ENCODE results near the gene HIPK1.
A peak's percentile ranks its signal among the peaks of the same experiment; 100 is the strongest.
"Not testable (repeated sequence)": the region's sequence is repeated elsewhere in the genome, so short reads cannot be mapped to it uniquely, and the experiment has no call there.

The HIPK1 gene

GRCh38 chr1:113946112-113946511 lies 17.0 kb downstream of the HIPK1 start:
- no peak for DNase-seq

DNA sequence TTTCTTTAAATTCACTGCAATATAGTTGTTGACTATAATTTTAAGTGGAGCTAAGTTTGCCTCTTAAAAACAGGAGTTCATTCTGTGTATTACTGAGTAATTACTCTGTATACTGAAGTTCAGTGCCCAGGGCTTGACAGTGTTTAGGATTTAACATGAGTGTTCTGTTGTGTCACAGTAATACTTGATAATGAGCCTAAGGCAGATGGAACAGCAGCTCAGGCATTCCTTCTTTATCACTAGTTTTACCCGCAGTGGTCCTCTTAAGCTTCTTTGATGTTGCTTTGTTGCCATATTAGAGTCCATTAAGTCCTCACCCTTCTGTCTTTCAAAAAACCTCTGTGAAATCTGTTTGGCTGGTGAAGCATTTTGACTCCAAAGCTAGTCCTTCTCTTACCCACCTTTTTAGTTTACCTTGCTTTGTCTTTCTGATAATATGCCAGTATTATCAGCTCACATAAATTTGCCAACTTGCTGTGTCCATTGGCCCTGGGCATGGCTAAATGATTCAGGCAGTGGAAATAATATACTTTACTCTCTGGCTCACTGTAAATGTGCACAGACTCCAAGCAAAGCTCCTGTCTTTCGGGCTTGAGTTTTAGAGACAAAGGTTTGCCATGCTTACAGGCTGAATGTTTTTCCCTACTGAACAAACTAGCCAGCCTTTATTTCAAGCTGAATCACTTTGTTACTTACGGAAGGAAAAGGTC lies 17.7 kb downstream of the HIPK1 start:
- DNase-seq, result no peak

GRCh38 chr1:113947388-113948107 lies 18.4 kb downstream of the HIPK1 start:
- DNase-seq, result no peak

DNA sequence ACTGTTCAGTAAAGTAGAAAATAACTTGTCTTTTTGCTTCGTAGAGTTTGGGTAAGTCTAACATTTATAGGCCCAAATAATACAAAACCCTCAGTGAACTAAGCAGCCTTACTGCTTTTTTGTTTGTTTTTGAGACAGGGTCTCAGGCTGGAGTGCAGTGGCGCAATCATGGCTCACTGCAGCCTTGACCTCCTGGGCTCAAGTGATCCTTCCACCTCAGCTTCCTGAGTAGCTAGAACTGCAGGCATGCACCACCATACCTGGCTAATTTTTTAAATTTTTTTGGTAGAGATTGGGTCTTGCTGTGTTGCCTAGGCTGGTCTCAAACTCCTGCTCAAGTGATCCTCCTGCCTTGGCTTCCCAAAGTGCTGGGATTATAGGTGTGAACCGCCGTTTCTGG lies 19.0 kb downstream of the HIPK1 start:
- DNase-seq, result not testable (repeated sequence)

DNA sequence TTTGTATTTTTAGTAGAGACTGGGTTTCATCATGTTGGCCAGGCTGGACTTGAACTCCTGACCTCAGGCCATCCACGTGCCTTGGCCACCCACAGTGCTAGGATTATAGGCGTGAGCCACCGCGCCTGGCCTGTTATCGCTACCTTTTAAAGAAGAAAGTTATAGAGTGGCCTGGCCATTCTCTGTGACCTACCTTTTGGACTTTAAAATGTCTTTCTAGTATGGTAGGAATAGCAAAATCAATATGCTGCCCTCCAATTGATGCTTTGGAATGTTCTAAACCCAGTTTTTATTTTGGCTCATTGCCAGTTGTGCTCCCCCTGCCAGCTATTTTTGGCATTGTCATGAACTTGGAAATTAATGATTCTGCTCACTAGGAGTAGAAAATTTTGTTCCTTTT lies 19.9 kb downstream of the HIPK1 start:
- DNase-seq, result no peak

DNA sequence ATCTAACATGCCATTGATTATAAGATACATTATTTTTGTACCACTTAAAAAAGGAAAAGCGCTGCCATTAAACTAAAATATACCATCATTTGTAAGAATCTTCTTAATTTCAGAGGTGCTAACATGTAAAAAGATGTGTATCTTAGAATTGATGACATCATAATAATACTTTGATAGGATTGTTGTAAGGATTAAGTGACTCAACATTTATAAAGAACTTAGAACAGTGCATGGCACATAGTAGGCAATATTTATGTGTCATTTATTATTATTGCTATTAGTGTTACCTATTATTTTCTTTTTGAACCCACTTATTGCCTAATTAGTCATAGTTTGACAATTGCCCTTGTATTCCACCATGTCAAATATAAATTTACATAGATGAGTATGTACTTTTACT lies 21.8 kb downstream of the HIPK1 start:
- DNase-seq, result no peak

DNA sequence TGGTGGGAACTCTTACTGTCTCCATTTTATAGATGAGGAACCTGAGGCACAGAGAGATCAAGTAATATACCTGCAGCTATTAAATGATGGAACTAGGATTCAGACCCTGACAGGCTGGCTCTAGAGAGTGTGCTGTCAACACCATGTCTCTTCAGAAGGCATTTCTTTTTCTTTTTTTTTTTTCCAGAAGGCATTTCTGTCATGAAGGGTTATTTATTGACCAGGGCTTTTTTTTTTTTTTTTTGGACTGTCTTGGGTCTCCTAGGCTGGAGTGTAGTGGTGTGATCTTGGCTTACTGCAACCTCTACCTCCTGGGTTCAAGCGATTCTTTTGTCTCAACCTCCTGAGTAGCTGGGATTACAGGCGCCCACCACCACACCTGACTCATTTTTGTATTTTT lies 22.6 kb downstream of the HIPK1 start:
- no peak for DNase-seq

DNA sequence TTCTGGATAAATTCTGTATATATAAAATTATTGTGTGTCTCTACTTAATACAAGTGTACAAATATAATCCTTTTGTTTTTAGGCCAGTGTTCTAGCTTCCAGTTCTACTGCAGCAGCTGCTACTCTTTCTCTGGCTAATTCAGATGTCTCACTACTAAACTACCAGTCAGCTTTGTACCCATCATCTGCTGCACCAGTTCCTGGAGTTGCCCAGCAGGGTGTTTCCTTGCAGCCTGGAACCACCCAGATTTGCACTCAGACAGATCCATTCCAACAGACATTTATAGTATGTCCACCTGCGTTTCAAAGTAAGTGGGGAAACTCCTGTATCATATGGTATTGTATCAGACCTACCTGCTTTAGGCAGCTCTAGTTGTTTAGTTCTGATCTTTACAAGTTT lies 28.9 kb downstream of the HIPK1 start:
- DNase-seq, result no peak

- no peak for DNase-seq
Observed at GRCh38 chr1:113958691-113959090, 29.6 kb downstream of the HIPK1 start.

DNA sequence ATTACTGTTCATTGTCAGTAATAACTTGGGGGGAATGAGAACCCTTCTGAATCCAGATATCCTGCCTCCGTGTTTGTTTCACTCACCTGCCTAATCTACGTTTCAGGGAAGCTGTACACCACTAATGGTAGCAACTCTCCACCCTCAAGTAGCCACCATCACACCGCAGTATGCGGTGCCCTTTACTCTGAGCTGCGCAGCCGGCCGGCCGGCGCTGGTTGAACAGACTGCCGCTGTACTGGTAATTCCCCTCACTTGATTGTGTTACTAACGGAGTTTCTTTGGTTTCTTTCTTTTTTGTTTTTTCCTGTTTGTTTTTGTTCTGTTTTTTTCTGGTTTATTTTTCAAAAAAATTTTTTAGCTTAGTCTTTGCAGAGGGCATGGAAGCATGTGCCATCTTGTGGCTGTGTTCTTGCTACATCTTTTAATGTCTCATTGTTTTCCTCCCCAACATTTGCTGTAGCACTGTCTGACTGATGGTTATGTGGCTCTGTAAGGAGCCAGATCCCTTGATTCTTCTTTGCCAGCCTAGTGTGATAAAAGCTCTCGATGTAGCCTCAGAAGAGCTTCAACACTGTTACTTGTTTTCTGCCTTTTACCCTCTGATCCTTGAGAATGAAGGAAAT lies 34.3 kb downstream of the HIPK1 start:
- no peak for DNase-seq

- no peak for DNase-seq
Observed at GRCh38 chr1:113965703-113966412, 36.7 kb downstream of the HIPK1 start.

DNA sequence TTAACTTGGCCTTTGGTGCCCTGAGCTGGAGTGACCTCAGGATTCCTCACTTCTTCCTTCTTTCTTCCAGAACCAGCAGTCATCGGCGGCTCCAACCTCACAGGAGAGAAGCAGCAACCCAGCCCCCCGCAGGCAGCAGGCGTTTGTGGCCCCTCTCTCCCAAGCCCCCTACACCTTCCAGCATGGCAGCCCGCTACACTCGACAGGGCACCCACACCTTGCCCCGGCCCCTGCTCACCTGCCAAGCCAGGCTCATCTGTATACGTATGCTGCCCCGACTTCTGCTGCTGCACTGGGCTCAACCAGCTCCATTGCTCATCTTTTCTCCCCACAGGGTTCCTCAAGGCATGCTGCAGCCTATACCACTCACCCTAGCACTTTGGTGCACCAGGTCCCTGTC lies 43.8 kb downstream of the HIPK1 start:
- no peak for DNase-seq

DNA sequence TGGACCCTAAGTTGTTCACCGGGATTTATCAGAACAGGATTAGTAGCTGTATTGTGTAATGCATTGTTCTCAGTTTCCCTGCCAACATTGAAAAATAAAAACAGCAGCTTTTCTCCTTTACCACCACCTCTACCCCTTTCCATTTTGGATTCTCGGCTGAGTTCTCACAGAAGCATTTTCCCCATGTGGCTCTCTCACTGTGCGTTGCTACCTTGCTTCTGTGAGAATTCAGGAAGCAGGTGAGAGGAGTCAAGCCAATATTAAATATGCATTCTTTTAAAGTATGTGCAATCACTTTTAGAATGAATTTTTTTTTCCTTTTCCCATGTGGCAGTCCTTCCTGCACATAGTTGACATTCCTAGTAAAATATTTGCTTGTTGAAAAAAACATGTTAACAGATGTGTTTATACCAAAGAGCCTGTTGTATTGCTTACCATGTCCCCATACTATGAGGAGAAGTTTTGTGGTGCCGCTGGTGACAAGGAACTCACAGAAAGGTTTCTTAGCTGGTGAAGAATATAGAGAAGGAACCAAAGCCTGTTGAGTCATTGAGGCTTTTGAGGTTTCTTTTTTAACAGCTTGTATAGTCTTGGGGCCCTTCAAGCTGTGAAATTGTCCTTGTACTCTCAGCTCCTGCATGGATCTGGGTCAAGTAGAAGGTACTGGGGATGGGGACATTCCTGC lies 46.2 kb downstream of the HIPK1 start:
- no peak for DNase-seq

DNA sequence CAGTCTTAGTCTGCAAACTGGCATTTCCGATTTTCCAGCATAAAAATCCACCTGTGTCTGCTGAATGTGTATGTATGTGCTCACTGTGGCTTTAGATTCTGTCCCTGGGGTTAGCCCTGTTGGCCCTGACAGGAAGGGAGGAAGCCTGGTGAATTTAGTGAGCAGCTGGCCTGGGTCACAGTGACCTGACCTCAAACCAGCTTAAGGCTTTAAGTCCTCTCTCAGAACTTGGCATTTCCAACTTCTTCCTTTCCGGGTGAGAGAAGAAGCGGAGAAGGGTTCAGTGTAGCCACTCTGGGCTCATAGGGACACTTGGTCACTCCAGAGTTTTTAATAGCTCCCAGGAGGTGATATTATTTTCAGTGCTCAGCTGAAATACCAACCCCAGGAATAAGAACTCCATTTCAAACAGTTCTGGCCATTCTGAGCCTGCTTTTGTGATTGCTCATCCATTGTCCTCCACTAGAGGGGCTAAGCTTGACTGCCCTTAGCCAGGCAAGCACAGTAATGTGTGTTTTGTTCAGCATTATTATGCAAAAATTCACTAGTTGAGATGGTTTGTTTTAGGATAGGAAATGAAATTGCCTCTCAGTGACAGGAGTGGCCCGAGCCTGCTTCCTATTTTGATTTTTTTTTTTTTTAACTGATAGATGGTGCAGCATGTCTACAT lies 47.6 kb downstream of the HIPK1 start:
- DNase-seq, result no peak

GRCh38 chr1:113977906-113978305 lies 48.8 kb downstream of the HIPK1 start:
- DNase-seq, result no peak

GRCh38 chr1:113978863-113979702 lies 50.0 kb downstream of the HIPK1 start, which contains the start of gene OLFML3:
TSS of gene OLFML3 (plus strand) at chr1:113979474. CDS start at chr1:113979517, 43 bp downstream.
- DNase-seq, result peak; percentile 57

DNA sequence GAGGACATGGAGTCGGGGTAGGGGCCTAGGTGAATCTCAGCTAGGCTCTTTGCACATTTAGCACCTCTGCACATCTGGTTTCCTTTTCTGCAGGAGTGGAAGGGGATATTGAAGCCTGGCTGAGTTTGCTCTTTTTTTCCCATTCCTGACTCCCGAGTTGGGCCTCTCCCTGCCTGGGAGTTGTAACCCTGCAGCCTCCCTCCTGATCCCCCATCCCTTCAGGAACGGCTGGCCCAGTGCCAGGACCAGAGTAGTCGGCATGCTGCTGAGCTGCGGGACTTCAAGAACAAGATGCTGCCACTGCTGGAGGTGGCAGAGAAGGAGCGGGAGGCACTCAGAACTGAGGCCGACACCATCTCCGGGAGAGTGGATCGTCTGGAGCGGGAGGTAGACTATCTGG lies 51.0 kb downstream of the HIPK1 start:
- DNase-seq, result peak; percentile 12

GRCh38 chr1:113981962-113982931 lies 53.1 kb downstream of the HIPK1 start:
- DNase-seq, result no peak

DNA sequence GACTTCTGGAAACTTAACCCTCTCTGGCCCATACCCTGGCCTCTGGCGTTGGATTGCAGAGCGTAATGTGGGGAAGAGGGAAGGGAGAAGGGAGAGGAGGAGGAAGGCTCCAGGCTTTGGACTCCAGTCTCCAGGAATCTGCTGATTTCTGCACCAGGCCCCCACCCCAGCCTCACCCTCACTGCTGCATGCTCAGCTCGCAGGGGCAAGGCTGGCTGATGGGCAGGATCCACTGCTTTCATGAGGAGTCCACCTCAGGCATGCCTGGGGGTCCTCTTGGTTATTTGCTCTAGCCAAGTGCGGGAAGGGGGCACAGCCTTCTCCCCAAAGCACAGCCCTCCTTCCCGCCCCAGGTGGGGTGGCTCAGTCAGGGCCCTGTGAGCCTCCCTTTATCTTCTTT lies 53.8 kb downstream of the HIPK1 start:
- no peak for DNase-seq

DNA sequence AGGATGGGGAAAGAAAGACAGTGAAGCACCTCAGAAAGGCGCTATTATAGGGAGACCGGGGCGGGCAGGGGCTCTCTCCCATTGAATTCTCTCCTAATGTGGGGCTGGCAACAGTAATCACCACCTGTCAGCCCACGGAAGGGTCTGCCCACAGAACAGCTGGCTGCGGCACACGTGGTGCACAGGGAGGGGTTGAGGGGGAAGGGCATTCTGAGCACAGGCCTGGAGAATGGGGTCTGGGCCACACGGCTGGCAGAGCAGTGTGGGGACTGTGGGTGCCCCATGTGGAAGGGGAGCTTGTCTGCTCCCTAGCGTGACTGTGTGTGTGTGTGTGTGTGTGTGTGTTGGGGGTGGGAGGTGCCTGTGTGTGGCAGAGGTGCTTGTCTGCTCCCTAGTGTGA lies 54.3 kb downstream of the HIPK1 start:
- no peak for DNase-seq

Data from DMS79 (cell line).